ENCODE data around the gene SPPL3.
"Not testable (repeated sequence)": the region's sequence is repeated elsewhere in the genome, so short reads cannot be mapped to it uniquely, and the experiment has no call there.

SPPL3 gene

DNA sequence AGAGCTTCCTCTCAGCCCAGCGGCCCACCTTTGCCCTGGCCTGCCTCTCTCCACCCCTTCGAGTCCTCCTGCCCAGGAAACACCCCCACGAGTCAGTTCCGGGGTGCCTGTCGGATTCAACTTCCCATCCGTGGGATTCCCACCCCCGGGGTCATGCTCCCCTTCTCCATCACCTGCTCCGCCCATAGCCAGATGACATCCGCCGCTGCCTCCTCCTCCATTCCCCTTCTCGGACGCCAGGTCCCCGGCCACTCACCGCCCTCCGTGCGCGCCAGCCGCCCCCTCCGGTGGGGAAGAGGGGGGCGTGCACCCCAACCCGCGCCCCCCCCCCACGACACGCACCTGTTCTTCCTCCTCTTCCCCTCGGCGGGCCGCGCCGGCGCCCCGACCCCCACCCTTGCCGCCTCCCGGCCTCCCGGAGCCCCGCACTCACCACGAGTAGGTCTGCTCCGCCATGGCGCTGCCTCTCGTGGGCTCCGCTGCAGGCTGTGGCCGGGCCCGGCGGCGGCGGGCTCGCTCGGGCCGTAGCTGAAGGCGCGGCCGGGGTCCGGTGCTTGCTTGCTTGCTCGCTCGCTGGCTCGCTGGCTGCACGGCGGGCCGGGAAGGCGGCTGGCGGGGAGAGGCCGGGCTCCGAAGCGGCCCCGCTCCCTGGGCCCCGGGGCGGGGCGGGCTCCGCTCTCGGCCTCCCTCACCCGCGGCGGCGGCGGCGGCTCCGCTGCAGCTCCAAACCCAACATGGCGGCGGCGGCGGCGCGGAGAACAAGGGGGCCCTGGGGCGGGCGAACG is 554 bp downstream of the SPPL3 start:
- Histone ChIP-seq H3K79me1 (ENCODE audit: low read length) (peaks cover 4% of the 10 kb centered on the region), H2BK15ac (replicated peaks; ENCODE audit: low read depth) (no peak overlapping the region), H3K18ac (ENCODE audit: low read length) (peak overlapping the region; percentile 95), H2AK5ac (ENCODE audit: low read length) (no peak overlapping the region), H3K9ac (ENCODE audit: low read length) (peak overlapping the region; percentile 81), H3K4me3 (ENCODE audit: low read length) (peak overlapping the region; percentile 69), H3K23ac (ENCODE audit: low read length) (peak overlapping the region; percentile 7), H4K5ac (ENCODE audit: low read length) (no peak overlapping the region), H3K4ac (ENCODE audit: low read depth, low read length) (peak overlapping the region; percentile 6), H3K56ac (ENCODE audit: low read length) (peak overlapping the region; percentile 94), H2BK120ac (ENCODE audit: low read depth, low read length) (no peak overlapping the region), H3K79me2 (ENCODE audit: control insufficient read depth, insufficient read depth, low read length) (peaks cover 23% of the 10 kb centered on the region), H3K27me3 (ENCODE audit: insufficient read depth, low read length, poor library complexity) (no peaks in the 10 kb centered on the region), H3K27ac (ENCODE audit: low read depth, low read length) (peak overlapping the region; percentile 41), H3K4me2 (ENCODE audit: low read length) (peak overlapping the region; percentile 56), H3K4me1 (ENCODE audit: control insufficient read depth, low read depth, low read length) (no peaks in the 10 kb centered on the region), H3K36me3 (ENCODE audit: control insufficient read depth, insufficient read depth, low read length) (no peaks in the 10 kb centered on the region), H4K8ac (ENCODE audit: low read depth, low read length) (no peak overlapping the region), H2BK5ac (ENCODE audit: low read length) (no peak overlapping the region)
- peak; percentile 17 for DNase-seq
- WGBS (ENCODE audit: extremely low coverage, insufficient coverage, low lambda C conversion rate), result no CpG with 5 or more reads among the region's 85 CpGs

DNA sequence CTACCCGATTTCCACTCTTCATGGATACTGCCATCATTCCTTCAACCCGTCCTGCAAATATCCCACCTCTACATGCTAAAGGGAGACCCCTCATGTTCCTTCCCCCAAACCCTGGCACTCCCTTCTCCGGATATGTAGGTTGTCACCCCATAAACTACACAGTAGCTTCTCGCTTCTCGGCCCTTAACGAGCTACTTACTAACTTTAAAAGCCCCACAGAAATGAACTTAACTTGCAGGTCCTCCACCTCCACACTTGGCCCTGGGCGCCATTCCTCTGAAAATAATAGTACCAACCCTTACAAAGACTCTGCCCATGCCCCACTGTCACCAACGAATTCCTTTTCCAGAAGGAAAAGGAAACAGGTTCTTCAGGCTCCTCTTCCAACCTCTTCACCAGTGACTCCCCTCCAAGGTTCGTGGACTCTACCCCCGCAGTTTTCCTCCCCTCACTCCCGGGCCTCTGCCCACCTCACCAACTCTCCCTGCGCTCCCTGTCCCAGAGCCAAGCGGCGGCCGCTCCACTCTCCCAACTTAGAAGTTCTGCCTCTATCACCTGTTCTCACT is 1.2 kb downstream of the SPPL3 start:
- Histone ChIP-seq H3K4me1 (ENCODE audit: control insufficient read depth, low read depth, low read length) (no peaks in the 10 kb centered on the region), H2AK5ac (ENCODE audit: low read length) (no peak overlapping the region), H3K4me2 (ENCODE audit: low read length) (peak overlapping the region; percentile 56), H2BK5ac (ENCODE audit: low read length) (no peak overlapping the region), H3K27me3 (ENCODE audit: insufficient read depth, low read length, poor library complexity) (no peaks in the 10 kb centered on the region), H3K23ac (ENCODE audit: low read length) (no peak overlapping the region), H3K27ac (ENCODE audit: low read depth, low read length) (no peak overlapping the region), H4K8ac (ENCODE audit: low read depth, low read length) (no peak overlapping the region), H3K4me3 (ENCODE audit: low read length) (peak overlapping the region; percentile 69), H3K79me2 (ENCODE audit: control insufficient read depth, insufficient read depth, low read length) (peaks cover 27% of the 10 kb centered on the region), H3K56ac (ENCODE audit: low read length) (peak overlapping the region; percentile 94), H2BK15ac (replicated peaks; ENCODE audit: low read depth) (no peak overlapping the region), H3K18ac (ENCODE audit: low read length) (no peak overlapping the region), H3K9ac (ENCODE audit: low read length) (peak overlapping the region; percentile 81), H3K36me3 (ENCODE audit: control insufficient read depth, insufficient read depth, low read length) (no peaks in the 10 kb centered on the region), H4K5ac (ENCODE audit: low read length) (no peak overlapping the region), H3K79me1 (ENCODE audit: low read length) (peaks cover 7% of the 10 kb centered on the region), H3K4ac (ENCODE audit: low read depth, low read length) (no peak overlapping the region), H2BK120ac (ENCODE audit: low read depth, low read length) (no peak overlapping the region)
- WGBS (ENCODE audit: extremely low coverage, insufficient coverage, low lambda C conversion rate), result no CpG with 5 or more reads among the region's 15 CpGs
- peak; percentile 27 for DNase-seq

DNA sequence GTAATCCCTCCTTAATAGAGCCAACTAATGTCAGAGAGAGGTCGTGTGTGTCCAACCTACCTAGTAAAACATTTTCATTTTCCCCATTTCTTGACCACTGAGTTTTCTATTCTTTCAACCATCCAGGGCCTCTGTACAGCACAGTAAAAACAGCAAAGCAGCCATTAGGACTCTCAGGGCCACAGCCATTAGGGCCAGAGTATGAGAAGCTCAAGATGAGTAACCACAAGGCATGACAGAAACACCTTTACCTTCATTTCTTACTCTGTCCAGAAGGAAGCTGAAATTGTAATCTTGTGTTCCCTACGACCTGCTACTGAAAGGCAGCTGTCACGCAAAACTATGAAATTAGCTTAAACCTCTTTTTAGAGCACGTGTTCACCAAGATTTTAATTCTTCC is 2.3 kb downstream of the SPPL3 start:
- Histone ChIP-seq H3K18ac (ENCODE audit: low read length) (no peak overlapping the region), H2AK5ac (ENCODE audit: low read length) (no peak overlapping the region), H2BK5ac (ENCODE audit: low read length) (no peak overlapping the region), H3K4me2 (ENCODE audit: low read length) (no peak overlapping the region), H2BK120ac (ENCODE audit: low read depth, low read length) (no peak overlapping the region), H3K79me1 (ENCODE audit: low read length) (peaks cover 7% of the 10 kb centered on the region), H3K79me2 (ENCODE audit: control insufficient read depth, insufficient read depth, low read length) (peaks cover 27% of the 10 kb centered on the region), H2BK15ac (replicated peaks; ENCODE audit: low read depth) (no peak overlapping the region), H4K8ac (ENCODE audit: low read depth, low read length) (no peak overlapping the region), H3K4me1 (ENCODE audit: control insufficient read depth, low read depth, low read length) (no peaks in the 10 kb centered on the region), H3K4me3 (ENCODE audit: low read length) (no peak overlapping the region), H4K5ac (ENCODE audit: low read length) (no peak overlapping the region), H3K9ac (ENCODE audit: low read length) (no peak overlapping the region), H3K4ac (ENCODE audit: low read depth, low read length) (no peak overlapping the region), H3K36me3 (ENCODE audit: control insufficient read depth, insufficient read depth, low read length) (no peaks in the 10 kb centered on the region), H3K56ac (ENCODE audit: low read length) (no peak overlapping the region), H3K23ac (ENCODE audit: low read length) (no peak overlapping the region), H3K27me3 (ENCODE audit: insufficient read depth, low read length, poor library complexity) (no peaks in the 10 kb centered on the region), H3K27ac (ENCODE audit: low read depth, low read length) (no peak overlapping the region)
- no peak for DNase-seq
- no CpG with 5 or more reads among the region's 4 CpGs for WGBS (ENCODE audit: extremely low coverage, insufficient coverage, low lambda C conversion rate)

DNA sequence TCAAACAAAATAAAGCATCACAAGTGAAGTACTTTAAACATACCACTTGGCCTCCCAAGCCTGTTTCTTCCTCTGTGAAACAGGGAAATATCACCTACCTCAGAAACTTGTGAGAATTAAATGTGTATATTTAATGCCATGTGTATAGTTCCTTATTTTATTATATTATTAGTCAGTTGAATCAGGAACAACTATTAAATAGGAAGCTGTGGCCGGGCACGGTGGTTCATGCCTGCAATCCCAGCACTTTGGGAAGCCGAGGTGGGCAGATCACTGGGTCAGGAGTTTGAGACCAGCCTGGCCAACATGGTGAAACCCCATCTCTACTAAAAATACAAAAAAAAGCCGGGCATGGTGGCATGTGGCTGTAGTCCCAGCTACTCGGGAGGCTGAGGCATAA is 3.1 kb downstream of the SPPL3 start:
- H3K27ac ChIP-seq (ENCODE audit: low read depth, low read length); H3K4me3 ChIP-seq (ENCODE audit: low read length); H3K18ac ChIP-seq (ENCODE audit: low read length); H2BK5ac ChIP-seq (ENCODE audit: low read length); H2AK5ac ChIP-seq (ENCODE audit: low read length); H2BK120ac ChIP-seq (ENCODE audit: low read depth, low read length); H3K27me3 ChIP-seq (ENCODE audit: insufficient read depth, low read length, poor library complexity); H4K8ac ChIP-seq (ENCODE audit: low read depth, low read length); H3K4me2 ChIP-seq (ENCODE audit: low read length); H3K79me1 ChIP-seq (ENCODE audit: low read length); H3K56ac ChIP-seq (ENCODE audit: low read length); H3K9ac ChIP-seq (ENCODE audit: low read length); H2BK15ac ChIP-seq (replicated peaks; ENCODE audit: low read depth); H3K4ac ChIP-seq (ENCODE audit: low read depth, low read length); H3K36me3 ChIP-seq (ENCODE audit: control insufficient read depth, insufficient read depth, low read length); H4K5ac ChIP-seq (ENCODE audit: low read length); DNase-seq; H3K4me1 ChIP-seq (ENCODE audit: control insufficient read depth, low read depth, low read length); H3K23ac ChIP-seq (ENCODE audit: low read length): not testable (repeated sequence)
- peaks cover 27% of the 10 kb centered on the region for H3K79me2 ChIP-seq (ENCODE audit: control insufficient read depth, insufficient read depth, low read length)
- WGBS (ENCODE audit: extremely low coverage, insufficient coverage, low lambda C conversion rate), result no CpG with 5 or more reads among the region's 5 CpGs

DNA sequence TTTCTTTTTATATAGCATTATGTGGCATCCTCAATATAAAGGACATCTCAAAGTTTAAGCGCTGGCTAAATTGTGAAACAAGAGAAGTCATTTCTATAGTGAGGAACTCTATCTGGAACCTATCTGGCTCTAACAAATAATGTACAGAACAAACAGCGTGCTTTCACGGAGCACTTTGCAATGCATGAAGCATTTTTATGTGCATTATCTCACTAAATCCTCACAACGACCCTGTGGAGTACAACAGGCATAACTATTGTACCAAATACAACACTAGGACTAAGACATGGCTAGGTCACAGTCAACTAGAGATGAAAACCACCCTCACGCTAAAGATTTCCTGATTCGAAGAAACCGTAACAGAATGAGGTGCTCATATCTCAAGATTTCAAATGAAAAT is 8.6 kb downstream of the SPPL3 start:
- whole genome bisulfite sequencing (ENCODE audit: extremely low coverage, insufficient coverage, low lambda C conversion rate), result no CpG with 5 or more reads among the region's 7 CpGs
- no peak for DNase-seq
- Histone ChIP-seq H2BK120ac (ENCODE audit: low read depth, low read length) (no peak overlapping the region), H3K23ac (ENCODE audit: low read length) (no peak overlapping the region), H2BK15ac (replicated peaks; ENCODE audit: low read depth) (no peak overlapping the region), H4K5ac (ENCODE audit: low read length) (no peak overlapping the region), H2AK5ac (ENCODE audit: low read length) (no peak overlapping the region), H3K79me1 (ENCODE audit: low read length) (peaks cover 6% of the 10 kb centered on the region), H3K36me3 (ENCODE audit: control insufficient read depth, insufficient read depth, low read length) (no peaks in the 10 kb centered on the region), H3K27me3 (ENCODE audit: insufficient read depth, low read length, poor library complexity) (no peaks in the 10 kb centered on the region), H2BK5ac (ENCODE audit: low read length) (no peak overlapping the region), H3K4ac (ENCODE audit: low read depth, low read length) (no peak overlapping the region), H3K79me2 (ENCODE audit: control insufficient read depth, insufficient read depth, low read length) (peaks cover 13% of the 10 kb centered on the region), H3K4me3 (ENCODE audit: low read length) (no peak overlapping the region), H3K4me1 (ENCODE audit: control insufficient read depth, low read depth, low read length) (peaks cover 4% of the 10 kb centered on the region), H3K18ac (ENCODE audit: low read length) (no peak overlapping the region), H3K56ac (ENCODE audit: low read length) (no peak overlapping the region), H3K9ac (ENCODE audit: low read length) (no peak overlapping the region), H3K4me2 (ENCODE audit: low read length) (no peak overlapping the region), H3K27ac (ENCODE audit: low read depth, low read length) (no peak overlapping the region), H4K8ac (ENCODE audit: low read depth, low read length) (no peak overlapping the region)
